ENCODE results near the gene TCF12. TPM values are rescaled to one million over a fixed set of nuclear protein-coding genes. Genes with fewer than 3 reads are reported as not detected.

TCF12 gene
- total RNA-seq, 1 experiment from 2014 or later, result 76.7 TPM

DNA sequence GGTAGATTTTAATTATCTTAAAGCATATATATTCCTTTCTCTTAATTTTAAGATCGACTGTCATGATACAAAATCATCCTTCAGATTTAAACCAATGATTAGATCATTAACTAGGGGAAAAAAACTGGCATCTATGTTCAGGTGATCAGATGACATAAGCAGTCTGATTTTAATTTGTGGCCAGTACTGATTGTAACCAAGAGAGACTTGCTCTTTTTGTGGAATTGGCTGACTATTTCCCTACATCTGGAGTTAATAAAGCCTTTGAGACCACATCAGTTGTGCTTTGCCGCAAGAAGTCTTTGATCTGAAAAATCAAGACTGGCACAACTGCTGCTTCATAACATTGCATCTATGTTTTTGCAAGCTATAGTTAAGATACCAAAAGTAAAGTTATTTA lies 309.5 kb downstream of the TCF12 start:
- peaks cover 2% of the 10 kb centered on the region for H3K79me1 ChIP-seq (ENCODE audit: insufficient read depth, low read depth, low read length, poor library complexity, severe bottlenecking)
- no peak overlapping the region for H4K8ac ChIP-seq (replicated peaks; ENCODE audit: insufficient read length, low read depth, low read length)
- H2AK5ac ChIP-seq (ENCODE audit: insufficient read length, low read length), result no peak overlapping the region
- no peak overlapping the region for H3K4ac ChIP-seq (ENCODE audit: low read depth, low read length)
- no peaks in the 10 kb centered on the region for H3K27me3 Mint-ChIP-seq (ENCODE audit: low read depth)
- no peak overlapping the region for H4K5ac ChIP-seq (ENCODE audit: insufficient read length, low read depth, low read length)
- H3K23me2 ChIP-seq (ENCODE audit: insufficient read length, low read depth, low read length, poor library complexity, severe bottlenecking), result no peaks in the 10 kb centered on the region
- no peaks in the 10 kb centered on the region for H3K4me1 ChIP-seq (ENCODE audit: insufficient read depth, low read length)
- H3K56ac ChIP-seq (ENCODE audit: insufficient read length, low read depth, low read length), result no peak overlapping the region
- WGBS (ENCODE audit: extremely low coverage, insufficient read length, low lambda C conversion rate), result no CpG with 5 or more reads among the region's 2 CpGs
- peaks cover 2 to 8% (median 3%) of the 10 kb centered on the region in 3 experiments; a peak in 5 of 7 replicates for H3K36me3 Mint-ChIP-seq (ENCODE audit: insufficient read depth in 1 of 3, low read depth in 3 of 3)
- H4K20me1 ChIP-seq (ENCODE audit: control insufficient read depth, insufficient read depth, insufficient read length), result no peaks in the 10 kb centered on the region
- no peak overlapping the region for H2AFZ ChIP-seq (ENCODE audit: low read length)
- peaks cover 4 to 22% of the 10 kb centered on the region in 2 experiments for H3K4me1 Mint-ChIP-seq
- DNase-seq, result no peak
- H3K79me2 ChIP-seq (ENCODE audit: insufficient read depth, low read length), result 0 out of 2 replicates have a peak, but pooled peaks cover 1% of the 10 kb centered on the region
- H2BK15ac ChIP-seq (ENCODE audit: low read depth, low read length), result no peak overlapping the region
- H3K4me3 Mint-ChIP-seq, result no peak overlapping the region
- H3K9me3 Mint-ChIP-seq, result no peaks in the 10 kb centered on the region
- no peak overlapping the region for H2BK20ac ChIP-seq (ENCODE audit: low read depth, low read length, poor library complexity, severe bottlenecking)
- H2BK120ac ChIP-seq (ENCODE audit: low read depth, low read length, poor library complexity, severe bottlenecking), result no peak overlapping the region
- H3K23ac ChIP-seq (ENCODE audit: insufficient read length, low read depth, low read length), result no peak overlapping the region
- no peak overlapping the region for H3K14ac ChIP-seq (ENCODE audit: insufficient read depth, low read length)
- no peaks in the 10 kb centered on the region for H3K9me3 ChIP-seq (ENCODE audit: control insufficient read depth, low read depth, low read length)
- H3K18ac ChIP-seq (ENCODE audit: insufficient read length, low read depth, low read length), result no peak overlapping the region
- TF ChIP-seq, protein P1, sequence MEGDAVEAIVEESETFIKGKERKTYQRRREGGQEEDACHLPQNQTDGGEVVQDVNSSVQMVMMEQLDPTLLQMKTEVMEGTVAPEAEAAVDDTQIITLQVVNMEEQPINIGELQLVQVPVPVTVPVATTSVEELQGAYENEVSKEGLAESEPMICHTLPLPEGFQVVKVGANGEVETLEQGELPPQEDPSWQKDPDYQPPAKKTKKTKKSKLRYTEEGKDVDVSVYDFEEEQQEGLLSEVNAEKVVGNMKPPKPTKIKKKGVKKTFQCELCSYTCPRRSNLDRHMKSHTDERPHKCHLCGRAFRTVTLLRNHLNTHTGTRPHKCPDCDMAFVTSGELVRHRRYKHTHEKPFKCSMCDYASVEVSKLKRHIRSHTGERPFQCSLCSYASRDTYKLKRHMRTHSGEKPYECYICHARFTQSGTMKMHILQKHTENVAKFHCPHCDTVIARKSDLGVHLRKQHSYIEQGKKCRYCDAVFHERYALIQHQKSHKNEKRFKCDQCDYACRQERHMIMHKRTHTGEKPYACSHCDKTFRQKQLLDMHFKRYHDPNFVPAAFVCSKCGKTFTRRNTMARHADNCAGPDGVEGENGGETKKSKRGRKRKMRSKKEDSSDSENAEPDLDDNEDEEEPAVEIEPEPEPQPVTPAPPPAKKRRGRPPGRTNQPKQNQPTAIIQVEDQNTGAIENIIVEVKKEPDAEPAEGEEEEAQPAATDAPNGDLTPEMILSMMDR (conservative IDR thresholded peaks at IDR 0.05), result no peak
- H3T11ph ChIP-seq (ENCODE audit: low read length), result no peak overlapping the region
- H3K4me2 ChIP-seq (ENCODE audit: insufficient read depth, insufficient read length, low read length), result no peak overlapping the region
- no peak overlapping the region for H3K27ac ChIP-seq (ENCODE audit: insufficient read length, low read depth, low read length)
- H3K9ac ChIP-seq (ENCODE audit: extremely low read depth, insufficient read length, low read length), result no peak overlapping the region
- H2BK5ac ChIP-seq (ENCODE audit: insufficient read length, low read length), result no peak overlapping the region
- no peak overlapping the region; a peak in 1 of 7 replicates for H3K27ac Mint-ChIP-seq
- H4K91ac ChIP-seq (ENCODE audit: insufficient read length, low read depth, low read length), result no peak overlapping the region
- H3K27me3 ChIP-seq (ENCODE audit: insufficient read depth, low read length), result no peaks in the 10 kb centered on the region
- H2BK12ac ChIP-seq (ENCODE audit: insufficient read length, low read depth, low read length), result no peak overlapping the region

All from H9 (cell line).